ENCODE results near the gene SLC8A1. TPM values are rescaled to one million over a fixed set of nuclear protein-coding genes. Genes with fewer than 3 reads are reported as not detected.

SLC8A1 gene
- total and polyA plus RNA-seq, 11 donors, result 61.9 to 1,521 (median 827) TPM

DNA sequence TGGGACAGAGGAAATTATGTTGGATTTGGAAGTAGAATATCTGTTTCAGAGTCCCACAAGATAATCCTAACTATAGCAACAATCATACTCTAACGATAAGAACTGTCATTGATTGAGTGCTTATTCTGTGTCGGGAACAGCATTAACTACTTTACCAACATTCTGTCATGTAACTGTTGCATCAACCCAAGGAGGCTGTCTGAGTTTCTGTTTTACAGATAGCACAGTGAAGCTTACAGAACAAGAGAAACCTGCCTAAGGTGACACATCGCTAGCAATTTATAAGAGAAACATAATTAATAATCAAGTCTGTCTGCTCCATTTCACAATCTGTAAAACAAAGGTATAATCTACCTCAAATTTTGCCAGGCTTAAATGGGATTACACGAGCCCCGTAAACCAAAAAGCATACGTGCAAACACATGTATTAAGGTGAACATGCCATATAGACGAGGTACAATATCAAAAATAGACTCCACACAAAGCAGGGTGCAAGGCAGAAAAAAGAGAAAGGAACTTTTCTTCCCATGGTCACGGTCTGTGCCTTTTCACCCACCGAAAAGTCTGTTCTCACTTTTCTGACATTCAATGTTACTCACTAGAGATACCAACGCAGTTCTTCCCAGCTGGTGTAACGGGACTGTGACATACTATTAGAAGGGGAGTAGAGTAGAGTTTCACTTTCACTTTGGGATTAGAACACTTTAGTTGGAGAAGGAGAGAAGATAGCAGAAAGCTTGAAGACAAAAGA is 37.2 kb upstream of the SLC8A1 start:
- ATAC-seq, result peak; percentile 72 to 85 (median 78)
- Histone ChIP-seq H3K4me1 (peaks cover 0 to 59% (median 28%) of the 10 kb centered on the region in 12 donors), H3K27ac (peak overlapping the region; percentile 37 to 82 (median 71)), H3K4me3 (peak overlapping the region; percentile 17 to 62 (median 49)), H3K36me3 (no peaks in the 10 kb centered on the region), H3K27me3 (no peaks in the 10 kb centered on the region), H3K9me3 (peaks cover 0 to under 1% (median 0%) of the 10 kb centered on the region in 12 donors)
- no peak for DNase-seq
- 12 to 25% (median 19%) methylated on average over 11 of the region's 11 CpGs for WGBS, 4 donors
- intact Hi-C loops (cut with DNase I), result loop anchor here in 4 of 10 donors (2.0 to 10.0 kb wide), 4 partner anchors 24 to 266 kb away; partner anchors contain the start of gene SLC8A1 (in 1 of the 4)
- TF ChIP-seq, protein P1, sequence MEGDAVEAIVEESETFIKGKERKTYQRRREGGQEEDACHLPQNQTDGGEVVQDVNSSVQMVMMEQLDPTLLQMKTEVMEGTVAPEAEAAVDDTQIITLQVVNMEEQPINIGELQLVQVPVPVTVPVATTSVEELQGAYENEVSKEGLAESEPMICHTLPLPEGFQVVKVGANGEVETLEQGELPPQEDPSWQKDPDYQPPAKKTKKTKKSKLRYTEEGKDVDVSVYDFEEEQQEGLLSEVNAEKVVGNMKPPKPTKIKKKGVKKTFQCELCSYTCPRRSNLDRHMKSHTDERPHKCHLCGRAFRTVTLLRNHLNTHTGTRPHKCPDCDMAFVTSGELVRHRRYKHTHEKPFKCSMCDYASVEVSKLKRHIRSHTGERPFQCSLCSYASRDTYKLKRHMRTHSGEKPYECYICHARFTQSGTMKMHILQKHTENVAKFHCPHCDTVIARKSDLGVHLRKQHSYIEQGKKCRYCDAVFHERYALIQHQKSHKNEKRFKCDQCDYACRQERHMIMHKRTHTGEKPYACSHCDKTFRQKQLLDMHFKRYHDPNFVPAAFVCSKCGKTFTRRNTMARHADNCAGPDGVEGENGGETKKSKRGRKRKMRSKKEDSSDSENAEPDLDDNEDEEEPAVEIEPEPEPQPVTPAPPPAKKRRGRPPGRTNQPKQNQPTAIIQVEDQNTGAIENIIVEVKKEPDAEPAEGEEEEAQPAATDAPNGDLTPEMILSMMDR (IDR thresholded peaks at IDR 0.05), result no peak
- no peak for TF ChIP-seq POLR2A (IDR thresholded peaks at IDR 0.05)

DNA sequence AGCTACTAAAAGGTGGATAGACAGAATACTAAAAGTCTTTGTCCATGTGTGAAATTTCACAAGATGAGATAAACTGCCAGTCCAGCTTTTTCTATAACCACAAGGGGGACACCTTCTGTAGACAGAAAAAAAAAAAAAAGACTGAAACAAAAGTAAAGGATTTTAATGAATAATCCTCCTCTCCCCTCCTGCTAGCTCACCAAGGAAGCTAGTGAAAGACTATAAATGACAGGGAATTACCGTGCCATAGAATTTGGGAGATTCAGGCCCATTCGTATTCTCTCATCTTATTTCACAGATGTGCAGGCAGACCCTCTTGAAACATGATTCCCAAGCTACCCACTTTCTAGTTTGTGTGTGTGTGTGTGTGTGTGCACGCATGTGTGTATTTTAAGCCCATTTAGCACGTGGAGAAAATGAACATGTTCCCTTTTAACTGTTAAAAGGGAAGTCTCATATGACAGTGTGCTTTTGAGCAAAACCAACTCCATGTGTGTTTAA is 36.3 kb upstream of the SLC8A1 start:
- no peak for TF ChIP-seq POLR2A (IDR thresholded peaks at IDR 0.05)
- TF ChIP-seq, protein P1 (IDR thresholded peaks at IDR 0.05), result peak; percentile 31 to 65 (median 50)
- no peaks in the 10 kb centered on the region for H3K27me3 ChIP-seq
- intact Hi-C loops (cut with DNase I), result loop anchor here in 4 of 10 donors (2.0 to 10.0 kb wide), 4 partner anchors 25 to 267 kb away; partner anchors contain the start of gene SLC8A1 (in 1 of the 4)
- DNase-seq (no peak), ATAC-seq (peak in 3 of 4 donors; percentile 32 to 51 (median 46))
- peak overlapping the region; percentile 37 to 82 (median 71) for H3K27ac ChIP-seq
- peak overlapping the region in 8 of 12 donors; percentile 6 to 62 (median 54) for H3K4me3 ChIP-seq
- WGBS, 4 donors, result 12 to 23% (median 20%) methylated on average over 4 of the region's 4 CpGs
- peaks cover 0 to 8% (median 0%) of the 10 kb centered on the region in 12 donors for H3K9me3 ChIP-seq
- no peaks in the 10 kb centered on the region for H3K36me3 ChIP-seq
- peaks cover 0 to 60% (median 28%) of the 10 kb centered on the region in 12 donors for H3K4me1 ChIP-seq

DNA sequence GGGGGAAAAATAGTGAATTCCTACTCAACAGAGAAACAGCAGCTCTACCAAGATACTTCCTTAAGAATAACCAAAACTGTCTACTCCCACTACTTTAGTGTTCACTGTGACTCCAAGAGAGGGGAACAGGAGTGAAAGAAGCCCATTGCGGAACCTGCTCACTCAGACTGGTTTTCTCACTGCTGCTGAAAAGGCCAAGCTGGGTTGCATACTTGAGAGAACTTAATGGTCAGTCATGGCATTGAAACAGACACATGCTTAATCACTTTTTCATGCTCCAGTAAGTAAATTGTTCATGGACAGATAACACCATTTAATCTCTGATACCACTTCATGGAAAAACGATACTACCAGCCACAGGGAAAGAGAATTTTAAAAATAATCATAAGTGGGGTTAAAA is 35.7 kb upstream of the SLC8A1 start:
- intact Hi-C loops (cut with DNase I), result loop anchor here in 4 of 10 donors (2.0 to 10.0 kb wide), 4 partner anchors 25 to 267 kb away; partner anchors contain the start of gene SLC8A1 (in 1 of the 4)
- TF ChIP-seq, protein P1 (IDR thresholded peaks at IDR 0.05), result no peak
- TF ChIP-seq POLR2A (IDR thresholded peaks at IDR 0.05), result no peak
- 42 to 55% (median 45%) methylated on average over 2 of the region's 2 CpGs for WGBS, 4 donors
- DNase-seq, result peak in 1 of 5 donors; percentile 23
- Histone ChIP-seq H3K4me3 (peak overlapping the region in 2 of 12 donors; percentile 58 to 59), H3K9me3 (peaks cover 0 to 8% (median 0%) of the 10 kb centered on the region in 12 donors), H3K27me3 (no peaks in the 10 kb centered on the region), H3K27ac (peak overlapping the region in 11 of 12 donors; percentile 17 to 82 (median 69)), H3K4me1 (peaks cover 0 to 64% (median 28%) of the 10 kb centered on the region in 12 donors), H3K36me3 (no peaks in the 10 kb centered on the region)
- peak; percentile 46 to 69 (median 52) for ATAC-seq

DNA sequence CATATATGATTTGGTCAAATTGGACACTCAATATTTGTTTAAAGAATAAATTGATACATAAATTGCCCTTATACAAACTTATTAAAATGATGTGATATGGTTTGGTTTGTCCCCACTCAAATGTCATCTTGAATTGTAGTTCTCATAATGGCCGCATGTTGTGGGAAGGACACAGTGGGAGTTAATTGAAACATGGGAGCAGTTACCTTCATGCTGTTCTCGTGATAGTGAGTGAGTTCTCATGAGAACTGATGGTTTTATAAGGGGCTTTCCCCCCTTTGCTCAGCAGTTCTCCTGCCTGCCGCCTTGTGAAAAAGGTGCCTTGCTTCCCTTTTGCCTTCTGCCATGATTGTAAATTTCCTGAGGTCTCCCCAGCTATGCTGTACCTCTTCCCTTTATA is 34.0 kb upstream of the SLC8A1 start:
- DNase-seq (no peak), ATAC-seq (no peak)
- Histone ChIP-seq H3K27me3 (no peaks in the 10 kb centered on the region), H3K27ac (peak overlapping the region in 2 of 12 donors; percentile 5 to 32), H3K4me1 (peaks cover 0 to 75% (median 34%) of the 10 kb centered on the region in 12 donors), H3K9me3 (peaks cover 0 to 8% (median 0%) of the 10 kb centered on the region in 12 donors), H3K36me3 (no peaks in the 10 kb centered on the region), H3K4me3 (no peak overlapping the region)
- intact Hi-C loops (cut with DNase I), result loop anchor here in 2 of 10 donors (5.0 to 10.0 kb wide), 2 partner anchors 34 to 269 kb away; partner anchors contain the start of gene SLC8A1 (in 1 of the 2)
- TF ChIP-seq, protein P1 (IDR thresholded peaks at IDR 0.05), result peak in 1 of 12 donors; percentile 33
- TF ChIP-seq POLR2A (IDR thresholded peaks at IDR 0.05), result no peak
- 49 to 66% (median 54%) methylated on average over 3 of the region's 3 CpGs for WGBS, 4 donors
